Mononuclear cell (primary cell): ENCODE measurements around the gene TENM4. TPM values are rescaled to one million over a fixed set of nuclear protein-coding genes. Genes with fewer than 3 reads are reported as not detected.

Experiments used
- H3K27me3 ChIP-seq: 2 replicates; pipeline ENCODE4 v1.6.0; 2011; ENCODE audit warnings: low read length, control low read depth; ENCODE audit not compliant: insufficient read depth
- H3K4me1 ChIP-seq: 2 replicates; pipeline ENCODE4 v1.5.1; 2011; ENCODE audit warnings: mild to moderate bottlenecking, low read length, control low read depth; ENCODE audit not compliant: insufficient read depth
- H3K4me3 ChIP-seq: 2 replicates; pipeline ENCODE4 v1.5.1; 2011; ENCODE audit warnings: mild to moderate bottlenecking, low read length, moderate library complexity
- H3K9me3 ChIP-seq: 2 replicates; pipeline ENCODE4 v1.5.1; 2011; ENCODE audit warnings: low read depth, mild to moderate bottlenecking, control low read depth, low read length
- total RNA-seq: library from RNA; depleted of rRNA; stranded (reverse); fragments of >200 nt; gene quantifications from one replicate; pipeline ENCODE4 v1.2.3, GENCODE V29; 2012

The TENM4 gene
- total RNA-seq, 1 donor: 0.63 TPM

DNA sequence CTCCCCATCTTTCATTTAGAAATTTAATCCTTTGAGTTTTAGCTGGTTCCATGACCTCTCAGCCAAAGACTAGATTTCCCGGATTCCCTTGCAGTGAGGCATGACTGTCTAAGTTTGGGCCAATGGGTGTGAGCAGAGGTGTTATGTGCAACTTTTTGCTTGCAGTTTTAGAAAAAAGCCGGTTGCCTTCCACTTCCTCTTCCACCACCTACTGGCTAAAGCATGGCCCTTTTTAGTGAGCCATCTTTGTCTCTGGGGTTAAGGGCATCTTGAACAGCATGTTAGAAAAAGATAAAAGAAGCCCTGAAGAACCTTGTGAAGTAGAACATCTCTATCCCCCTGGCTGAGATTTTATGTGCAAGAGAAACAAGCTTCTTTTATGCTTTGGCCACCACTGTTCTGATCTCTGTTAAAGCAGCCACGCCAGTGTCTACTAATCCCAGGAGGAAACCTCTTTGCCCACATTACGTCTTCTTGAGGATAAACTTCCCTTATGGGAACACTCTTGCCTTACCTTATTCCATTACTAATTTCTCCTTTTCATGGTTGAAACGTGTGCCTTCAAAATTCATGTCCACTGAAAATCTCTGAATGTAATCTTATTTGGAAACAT, 279.9 kb downstream of the TENM4 start:
- H3K4me1 ChIP-seq: no peaks in the 10 kb centered on the region
- no peak overlapping the region for H3K4me3 ChIP-seq
- no peaks in the 10 kb centered on the region for H3K27me3 ChIP-seq
- H3K9me3 ChIP-seq: no peaks in the 10 kb centered on the region

DNA sequence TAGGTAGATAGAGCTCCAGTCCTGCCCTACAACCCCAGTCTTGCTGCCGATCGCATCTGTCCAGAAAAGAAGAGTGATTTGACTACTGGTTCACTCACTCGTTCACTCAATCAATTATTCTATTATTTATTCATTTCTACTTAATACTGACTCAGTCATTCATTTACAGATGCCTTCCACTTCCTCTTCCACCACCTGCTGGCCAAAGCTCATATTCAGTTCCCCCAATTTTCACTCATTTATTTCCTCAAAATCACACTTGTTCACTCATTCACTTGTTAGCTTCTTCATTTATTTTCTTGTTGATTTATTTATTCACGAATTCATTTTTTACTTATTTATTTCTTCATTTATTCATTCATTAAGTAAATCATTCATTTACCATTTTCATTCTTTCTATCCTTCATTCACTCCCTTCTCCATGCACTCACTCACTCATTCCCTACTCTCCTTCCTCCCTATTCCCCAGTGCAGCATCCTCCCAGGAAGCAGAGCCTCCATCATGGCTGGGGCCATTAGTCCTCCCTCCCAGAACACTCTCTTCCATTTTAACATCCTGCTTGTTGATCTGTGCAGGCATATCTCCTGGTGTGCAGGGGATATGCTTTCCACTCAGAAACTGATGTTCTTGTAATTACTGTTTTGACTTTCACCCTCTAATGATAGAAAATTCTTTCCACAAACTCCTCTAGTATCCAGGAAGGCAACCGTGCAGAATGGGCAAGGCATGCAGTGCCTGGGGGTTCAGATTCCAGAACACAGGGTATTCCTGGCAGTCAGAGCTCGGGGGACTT, 281.0 kb downstream of the TENM4 start:
- Histone ChIP-seq H3K4me1 (no peaks in the 10 kb centered on the region), H3K9me3 (no peaks in the 10 kb centered on the region), H3K4me3 (no peak overlapping the region), H3K27me3 (no peaks in the 10 kb centered on the region)

DNA sequence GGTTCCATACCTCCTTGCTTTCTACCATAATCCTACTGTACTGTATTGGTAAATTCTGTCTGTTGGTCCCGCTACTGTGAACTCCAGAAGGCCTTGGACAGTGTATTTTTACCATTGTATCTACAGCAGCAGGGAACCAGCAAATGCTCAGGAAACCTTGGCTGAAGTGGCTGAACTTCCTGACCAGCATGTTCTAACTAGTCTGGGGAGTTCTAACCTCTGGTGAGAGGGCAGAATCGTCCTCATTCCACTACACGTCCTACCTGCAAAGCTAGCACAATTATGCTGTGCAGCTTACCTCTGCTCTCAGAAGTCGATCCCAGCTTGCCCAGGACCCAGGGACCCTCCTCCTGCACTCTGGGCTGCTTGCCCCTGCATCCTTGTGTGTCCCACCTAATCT, 283.1 kb downstream of the TENM4 start:
- Histone ChIP-seq H3K4me3 (no peak overlapping the region), H3K27me3 (no peaks in the 10 kb centered on the region), H3K9me3 (no peaks in the 10 kb centered on the region), H3K4me1 (no peaks in the 10 kb centered on the region)

DNA sequence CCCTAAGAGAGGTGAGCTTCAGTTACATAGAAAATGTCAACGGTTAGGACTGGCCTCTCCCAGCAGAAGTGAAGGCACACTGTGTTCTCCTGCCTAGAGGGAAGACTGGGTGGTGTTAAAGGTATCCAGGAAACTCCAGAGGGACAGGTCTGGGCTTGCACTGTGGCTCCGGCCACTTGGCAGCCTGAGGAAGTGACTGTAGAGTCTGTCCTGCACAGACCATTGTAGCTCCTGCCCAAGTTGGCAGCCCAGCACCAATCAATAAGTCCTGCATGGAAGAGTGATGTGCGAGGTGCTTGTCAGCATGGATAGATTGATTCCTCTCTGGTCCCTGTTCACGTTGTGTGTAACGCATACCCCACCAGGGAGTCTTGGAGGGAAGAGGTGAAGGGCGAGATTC, 284.8 kb downstream of the TENM4 start:
- Histone ChIP-seq H3K4me3 (no peak overlapping the region), H3K4me1 (no peaks in the 10 kb centered on the region), H3K9me3 (no peaks in the 10 kb centered on the region)

DNA sequence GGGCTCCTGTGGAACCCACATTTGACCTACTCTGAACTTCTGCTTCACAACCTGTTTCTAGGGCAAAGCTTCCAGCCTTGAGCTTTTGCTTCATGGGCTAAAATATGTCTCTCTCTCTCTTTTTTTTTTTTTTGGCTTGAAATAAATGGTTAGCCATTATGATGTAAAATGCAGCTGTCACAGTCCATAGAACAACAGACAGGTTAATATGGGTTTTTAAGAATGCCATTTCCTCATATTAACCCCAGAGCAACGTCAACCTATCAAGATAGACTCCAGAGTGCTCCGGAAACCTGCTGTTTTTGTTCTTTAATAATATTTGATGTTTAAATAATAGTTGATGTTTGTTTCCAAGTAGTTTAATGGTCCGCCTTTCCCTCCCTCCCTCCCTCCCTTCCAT, 285.6 kb downstream of the TENM4 start:
- Histone ChIP-seq H3K4me3 (no peak overlapping the region), H3K9me3 (no peaks in the 10 kb centered on the region), H3K27me3 (no peaks in the 10 kb centered on the region), H3K4me1 (no peaks in the 10 kb centered on the region)

More for the DNA sequence above, 284.8 kb downstream of the TENM4 start:
- H3K27me3 ChIP-seq: no peaks in the 10 kb centered on the region

DNA sequence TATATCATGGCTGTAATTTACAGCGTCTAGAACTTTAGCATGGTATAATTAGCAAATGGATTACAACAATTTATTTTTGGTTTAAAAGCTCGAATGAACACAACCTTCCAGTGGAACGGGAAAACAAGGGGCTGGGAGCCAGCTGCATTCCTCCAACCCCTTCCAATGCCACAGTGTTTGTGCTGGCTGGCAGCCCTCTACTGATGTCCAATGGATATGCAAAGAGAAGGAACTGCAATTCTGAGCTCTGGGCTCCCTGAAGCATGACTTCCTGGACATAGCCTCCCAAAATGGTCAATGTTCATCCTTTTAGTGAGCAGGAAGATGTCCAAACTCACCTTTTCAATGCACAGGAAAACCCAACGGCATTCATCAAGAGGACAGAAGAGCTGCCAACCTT, 288.3 kb downstream of the TENM4 start:
- Histone ChIP-seq H3K27me3 (no peaks in the 10 kb centered on the region), H3K4me1 (no peaks in the 10 kb centered on the region), H3K9me3 (no peaks in the 10 kb centered on the region), H3K4me3 (no peak overlapping the region)

DNA sequence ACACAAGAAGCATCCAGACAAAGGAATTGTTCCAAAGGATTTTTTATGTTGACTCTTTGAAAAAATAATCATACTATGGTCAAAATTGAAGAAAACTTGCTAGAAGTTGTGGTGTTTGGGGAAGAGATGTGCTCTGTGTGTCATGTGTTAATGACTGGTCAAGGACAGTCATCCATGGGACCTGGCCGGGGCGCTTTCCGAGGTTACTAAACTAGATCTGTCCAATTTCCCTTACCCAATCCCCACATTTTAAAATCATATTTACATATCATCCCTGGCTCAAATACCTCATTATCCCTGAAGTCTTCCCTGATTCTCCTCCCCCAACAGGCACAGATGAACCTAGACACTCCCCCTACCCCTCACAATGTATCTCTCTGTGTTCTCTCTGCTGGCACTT, 289.4 kb downstream of the TENM4 start:
- no peak overlapping the region for H3K4me3 ChIP-seq
- H3K27me3 ChIP-seq: no peaks in the 10 kb centered on the region
- no peaks in the 10 kb centered on the region for H3K9me3 ChIP-seq
- H3K4me1 ChIP-seq: no peaks in the 10 kb centered on the region

DNA sequence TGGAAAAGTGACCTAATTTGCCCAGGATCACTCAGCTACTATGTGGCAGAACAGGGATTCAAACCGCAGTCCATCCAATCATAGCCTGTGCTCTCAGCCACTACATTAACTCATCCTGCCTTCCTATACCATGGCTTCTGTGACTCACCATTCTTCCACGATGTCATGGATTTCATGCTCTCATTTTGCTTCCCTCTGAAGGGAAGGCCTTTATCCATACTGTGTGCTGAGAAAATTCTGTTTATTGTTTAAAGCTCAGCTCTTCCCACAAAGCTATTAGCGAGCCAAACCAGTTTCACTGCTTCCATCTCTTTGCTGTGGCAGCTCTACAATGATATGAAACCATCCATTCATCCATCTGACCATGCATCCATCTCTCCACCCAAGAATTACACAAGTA, 289.9 kb downstream of the TENM4 start:
- Histone ChIP-seq H3K9me3 (no peaks in the 10 kb centered on the region), H3K4me1 (no peaks in the 10 kb centered on the region), H3K4me3 (no peak overlapping the region), H3K27me3 (no peaks in the 10 kb centered on the region)

DNA sequence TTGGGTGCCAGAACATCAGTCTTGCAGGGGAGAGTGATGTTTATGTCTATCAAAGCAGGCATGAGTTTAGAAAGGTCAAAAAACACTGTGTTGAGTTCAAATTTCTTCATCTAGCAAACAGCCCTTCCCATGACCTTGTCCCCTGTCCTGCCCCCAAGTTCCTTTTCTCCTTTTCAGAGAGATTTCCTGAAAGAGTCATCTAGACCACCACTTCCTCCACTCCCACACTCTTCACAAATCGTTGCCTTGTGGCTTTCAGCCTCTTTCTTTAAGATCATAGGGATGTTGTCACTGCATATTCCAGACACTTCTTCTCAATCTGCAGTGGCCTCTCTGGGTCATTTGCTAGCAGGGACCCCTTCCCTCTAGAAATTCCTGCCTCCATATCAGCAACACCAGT, 290.5 kb downstream of the TENM4 start:
- Histone ChIP-seq H3K27me3 (no peaks in the 10 kb centered on the region), H3K9me3 (no peaks in the 10 kb centered on the region), H3K4me3 (no peak overlapping the region), H3K4me1 (no peaks in the 10 kb centered on the region)

DNA sequence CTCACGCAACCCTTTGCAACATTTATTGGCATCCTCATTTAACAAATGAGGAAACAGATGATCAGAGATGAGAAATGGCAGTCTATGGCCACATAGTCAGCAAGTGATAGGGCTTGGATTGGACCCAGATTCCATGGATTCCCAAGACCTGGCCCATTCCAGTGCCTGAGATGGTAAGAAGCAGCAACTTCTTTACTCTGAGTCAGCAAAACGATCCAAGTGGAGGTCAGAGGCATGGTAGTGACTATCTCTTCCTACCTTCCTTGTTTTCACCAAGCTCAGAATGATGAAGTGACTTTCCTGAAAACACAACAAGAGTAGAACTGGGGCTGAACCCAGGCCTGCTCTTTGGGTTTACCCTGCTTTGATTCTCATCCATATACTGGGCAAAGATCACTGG, 293.1 kb downstream of the TENM4 start:
- no peak overlapping the region for H3K4me3 ChIP-seq
- H3K27me3 ChIP-seq: no peaks in the 10 kb centered on the region
- H3K9me3 ChIP-seq: no peaks in the 10 kb centered on the region
- no peaks in the 10 kb centered on the region for H3K4me1 ChIP-seq

DNA sequence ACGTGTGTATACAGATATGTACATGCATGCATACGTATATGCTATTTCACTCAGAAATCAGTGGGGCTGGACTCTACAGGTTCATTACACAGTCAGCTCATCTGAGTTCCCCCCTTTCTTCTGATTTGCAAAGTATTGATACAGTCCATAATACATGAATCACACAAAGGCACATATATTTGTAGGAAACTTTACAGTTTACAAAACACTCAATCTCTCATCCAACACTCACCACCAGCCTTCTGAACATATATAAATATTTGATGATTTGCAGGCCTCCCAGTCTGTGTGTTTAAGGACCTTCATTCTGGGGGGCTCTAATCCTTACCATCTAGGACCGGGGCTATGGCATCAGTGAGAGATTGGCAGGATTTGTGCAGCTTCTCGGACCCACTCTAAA, 293.8 kb downstream of the TENM4 start:
- H3K4me1 ChIP-seq: no peaks in the 10 kb centered on the region
- no peak overlapping the region for H3K4me3 ChIP-seq
- no peaks in the 10 kb centered on the region for H3K9me3 ChIP-seq
- H3K27me3 ChIP-seq: no peaks in the 10 kb centered on the region

DNA sequence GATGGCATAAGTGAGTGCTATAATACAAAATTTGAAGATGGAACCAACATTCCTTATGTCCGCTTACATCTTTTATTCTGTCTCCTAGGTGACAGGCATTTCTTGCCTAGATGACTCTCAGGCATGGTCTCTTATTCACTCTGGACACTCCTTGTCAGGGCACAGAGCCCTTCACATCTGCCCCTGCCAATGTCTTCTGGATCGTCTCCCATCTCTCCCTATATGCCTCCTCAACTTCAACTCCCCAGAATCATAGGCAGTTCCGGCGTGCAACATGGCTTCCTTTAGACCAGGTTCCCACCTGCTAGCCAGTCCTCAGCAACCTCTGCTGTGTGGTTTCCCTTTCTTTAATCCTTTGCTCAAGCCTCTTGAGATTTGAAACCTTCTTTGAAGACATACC, 300.9 kb downstream of the TENM4 start:
- H3K9me3 ChIP-seq: no peaks in the 10 kb centered on the region
- H3K27me3 ChIP-seq: no peaks in the 10 kb centered on the region
- H3K4me3 ChIP-seq: no peak overlapping the region
- no peaks in the 10 kb centered on the region for H3K4me1 ChIP-seq

DNA sequence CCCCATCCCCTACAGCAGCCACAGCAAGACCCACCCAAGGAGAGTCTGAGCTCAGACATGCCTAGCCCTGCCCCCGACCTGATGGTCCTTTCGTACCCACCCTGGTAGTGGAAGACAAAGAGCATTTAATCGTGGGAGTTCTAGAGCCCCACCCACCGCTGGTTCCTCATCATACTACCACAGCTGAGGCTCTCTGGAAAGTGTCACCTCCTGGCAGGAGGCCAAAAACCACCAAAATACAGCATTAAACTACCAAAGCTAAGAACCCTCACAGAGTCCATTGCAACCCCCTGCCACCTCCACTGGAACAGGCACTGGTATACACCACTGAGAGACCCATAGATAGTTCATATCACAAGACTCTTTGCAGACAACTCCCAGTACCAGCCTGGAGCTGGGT, 311.1 kb downstream of the TENM4 start:
- Histone ChIP-seq H3K27me3 (no peaks in the 10 kb centered on the region), H3K4me1 (no peaks in the 10 kb centered on the region), H3K4me3 (no peak overlapping the region), H3K9me3 (no peaks in the 10 kb centered on the region)

DNA sequence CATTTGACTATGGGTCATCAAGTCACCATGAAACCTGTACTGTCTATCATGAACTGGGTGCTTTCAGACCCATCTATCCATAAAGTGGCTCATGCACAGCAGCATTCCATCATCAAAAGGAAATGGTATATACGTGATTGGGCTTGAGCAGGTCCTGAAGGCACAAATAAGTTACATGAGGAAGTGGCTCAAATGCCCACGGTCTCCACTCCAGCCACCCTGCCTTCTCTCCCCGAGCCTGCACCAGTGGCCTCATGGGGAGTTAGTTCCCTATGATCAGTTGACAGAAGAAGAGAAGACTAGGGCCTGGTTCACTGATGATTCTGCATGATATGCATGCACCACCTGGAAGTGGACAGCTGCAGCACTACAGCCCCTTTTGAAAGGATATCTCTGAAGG, 312.5 kb downstream of the TENM4 start:
- Histone ChIP-seq H3K9me3 (no peaks in the 10 kb centered on the region), H3K4me1 (no peaks in the 10 kb centered on the region), H3K4me3 (no peak overlapping the region), H3K27me3 (no peaks in the 10 kb centered on the region)

DNA sequence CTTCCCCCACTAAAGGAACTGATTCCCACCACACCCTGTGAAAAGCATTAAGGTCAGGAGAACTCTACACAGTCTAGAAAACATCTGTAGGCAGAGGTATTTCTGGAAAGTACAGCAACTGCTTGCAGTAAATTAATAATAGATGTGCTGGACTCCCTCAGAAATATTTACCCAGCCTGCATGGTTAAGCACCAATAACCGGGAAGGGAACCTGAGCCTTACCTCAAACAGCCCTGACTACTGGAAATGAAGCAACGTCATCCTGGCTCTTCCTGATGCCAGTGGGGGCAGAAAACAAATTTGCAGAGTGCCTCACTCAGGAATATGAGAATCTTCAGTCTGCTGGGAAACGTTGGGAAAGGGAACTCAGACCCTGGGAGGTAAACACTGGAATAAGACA, 318.1 kb downstream of the TENM4 start:
- no peaks in the 10 kb centered on the region for H3K27me3 ChIP-seq
- no peaks in the 10 kb centered on the region for H3K4me1 ChIP-seq
- no peak overlapping the region for H3K4me3 ChIP-seq
- H3K9me3 ChIP-seq: no peaks in the 10 kb centered on the region

DNA sequence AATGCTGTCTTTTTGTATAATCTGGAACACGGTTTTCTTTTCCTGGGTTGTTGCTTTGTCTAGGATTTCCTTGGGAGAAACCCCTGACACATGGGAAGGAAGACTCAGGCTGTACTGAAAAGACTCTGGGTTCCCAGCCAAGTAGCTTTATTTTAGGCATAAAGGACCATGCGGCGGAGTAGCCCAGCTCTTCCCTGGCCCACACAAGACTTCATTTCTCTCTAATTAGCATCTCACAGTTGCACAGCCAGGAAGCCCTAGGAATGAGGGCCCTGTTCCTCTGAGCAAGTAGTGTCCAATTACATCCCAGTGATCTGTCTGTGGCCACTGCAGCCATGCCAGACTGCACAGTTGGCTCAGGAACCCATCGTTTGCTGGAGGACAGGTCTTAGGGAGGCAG, 319.5 kb downstream of the TENM4 start:
- Histone ChIP-seq H3K4me1 (no peaks in the 10 kb centered on the region), H3K27me3 (no peaks in the 10 kb centered on the region), H3K9me3 (no peaks in the 10 kb centered on the region), H3K4me3 (no peak overlapping the region)
